Parathyroid adenoma (tissue), 2 donors: Measurements from ENCODE around the gene PTCH1.

Source experiments
- H2AFZ ChIP-seq: fragments of 300-600 bp; sonication (generic); one replicate; pipeline ENCODE4 v1.7.0; 2017; ENCODE audit warnings: antibody characterized with exemption, mild to moderate bottlenecking
- H3K27ac ChIP-seq: fragments of 300-600 bp; sonication (generic); one replicate; pipeline ENCODE4 v1.7.0; 2017
- H3K27me3 ChIP-seq: fragments of 300-600 bp; sonication (generic); one replicate; pipeline ENCODE4 v1.7.0; 2017; ENCODE audit warnings: low read length; ENCODE audit not compliant: control insufficient read depth, insufficient read depth
- H3K36me3 ChIP-seq: fragments of 300-600 bp; sonication (generic); one replicate; pipeline ENCODE4 v1.7.0; 2017; ENCODE audit warnings: low read length; ENCODE audit not compliant: control insufficient read depth, insufficient read depth
- H3K4me1 ChIP-seq: fragments of 300-600 bp; sonication (generic); one replicate; pipeline ENCODE4 v1.7.0; 2017; ENCODE audit warnings: control low read depth
- H3K4me2 ChIP-seq: fragments of 300-600 bp; sonication (generic); one replicate; pipeline ENCODE4 v1.7.0; 2017; ENCODE audit warnings: low read length
- H3K4me3 ChIP-seq: fragments of 300-600 bp; sonication (generic); one replicate; pipeline ENCODE4 v1.7.0; 2017; ENCODE audit warnings: low read depth, low read length
- H3K79me2 ChIP-seq: fragments of 300-600 bp; sonication (generic); one replicate; pipeline ENCODE4 v1.7.0; 2017; ENCODE audit warnings: control low read depth
- H3K9ac ChIP-seq: fragments of 300-600 bp; sonication (generic); one replicate; pipeline ENCODE4 v1.7.0; 2017; ENCODE audit warnings: mild to moderate bottlenecking
- H3K9me3 ChIP-seq: fragments of 300-600 bp; sonication (generic); one replicate; pipeline ENCODE4 v1.7.0; 2017; ENCODE audit warnings: low read length; ENCODE audit not compliant: control insufficient read depth
- TF ChIP-seq, protein P1 (sequence below): fragments of 300-600 bp; sonication (generic); IDR thresholded peaks from one replicate; pipeline ENCODE4 v1.7.0; 2017; ENCODE audit warnings: antibody characterized with exemption, mild to moderate bottlenecking
- donor health status: primary hyperparathyroidism.

Gene PTCH1

GRCh38 chr9:95495961-95496360, 20.8 kb downstream of the PTCH1 start:
- Histone ChIP-seq H3K36me3 (no peaks in the 10 kb centered on the region), H3K27ac (no peak overlapping the region), H3K4me2 (no peak overlapping the region), H3K9me3 (no peaks in the 10 kb centered on the region), H3K9ac (no peak overlapping the region), H3K4me1 (no peaks in the 10 kb centered on the region), H2AFZ (no peak overlapping the region), H3K4me3 (no peak overlapping the region), H3K27me3 (no peaks in the 10 kb centered on the region), H3K79me2 (peaks cover 4% of the 10 kb centered on the region)
- TF ChIP-seq, protein P1, sequence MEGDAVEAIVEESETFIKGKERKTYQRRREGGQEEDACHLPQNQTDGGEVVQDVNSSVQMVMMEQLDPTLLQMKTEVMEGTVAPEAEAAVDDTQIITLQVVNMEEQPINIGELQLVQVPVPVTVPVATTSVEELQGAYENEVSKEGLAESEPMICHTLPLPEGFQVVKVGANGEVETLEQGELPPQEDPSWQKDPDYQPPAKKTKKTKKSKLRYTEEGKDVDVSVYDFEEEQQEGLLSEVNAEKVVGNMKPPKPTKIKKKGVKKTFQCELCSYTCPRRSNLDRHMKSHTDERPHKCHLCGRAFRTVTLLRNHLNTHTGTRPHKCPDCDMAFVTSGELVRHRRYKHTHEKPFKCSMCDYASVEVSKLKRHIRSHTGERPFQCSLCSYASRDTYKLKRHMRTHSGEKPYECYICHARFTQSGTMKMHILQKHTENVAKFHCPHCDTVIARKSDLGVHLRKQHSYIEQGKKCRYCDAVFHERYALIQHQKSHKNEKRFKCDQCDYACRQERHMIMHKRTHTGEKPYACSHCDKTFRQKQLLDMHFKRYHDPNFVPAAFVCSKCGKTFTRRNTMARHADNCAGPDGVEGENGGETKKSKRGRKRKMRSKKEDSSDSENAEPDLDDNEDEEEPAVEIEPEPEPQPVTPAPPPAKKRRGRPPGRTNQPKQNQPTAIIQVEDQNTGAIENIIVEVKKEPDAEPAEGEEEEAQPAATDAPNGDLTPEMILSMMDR: no peak

DNA sequence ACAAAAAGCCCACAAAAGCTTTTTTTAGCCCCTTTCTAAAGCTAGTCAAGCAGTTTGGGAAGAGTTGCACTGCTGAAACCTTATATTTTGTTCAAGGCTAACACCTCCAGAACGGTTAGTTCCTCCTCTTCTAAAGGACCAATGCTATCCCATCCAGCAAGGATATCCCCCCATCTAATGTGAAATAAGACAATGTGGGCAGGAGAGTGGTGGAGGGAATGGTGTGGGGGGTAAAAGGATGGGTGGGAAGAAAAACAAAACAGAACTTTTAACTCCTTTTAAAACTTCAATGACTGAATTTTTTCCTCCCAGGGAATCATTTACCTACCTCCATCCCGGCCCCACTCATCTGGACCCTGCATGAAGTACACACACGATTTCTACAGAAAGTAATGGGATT, 21.2 kb downstream of the PTCH1 start:
- no peaks in the 10 kb centered on the region for H3K9me3 ChIP-seq
- no peak overlapping the region for H3K4me2 ChIP-seq
- no peaks in the 10 kb centered on the region for H3K36me3 ChIP-seq
- H2AFZ ChIP-seq: no peak overlapping the region
- no peak overlapping the region for H3K27ac ChIP-seq
- H3K79me2 ChIP-seq: peaks cover 4% of the 10 kb centered on the region
- TF ChIP-seq, protein P1: no peak
- H3K4me3 ChIP-seq: no peak overlapping the region
- no peaks in the 10 kb centered on the region for H3K27me3 ChIP-seq
- no peak overlapping the region for H3K9ac ChIP-seq
- no peaks in the 10 kb centered on the region for H3K4me1 ChIP-seq

DNA sequence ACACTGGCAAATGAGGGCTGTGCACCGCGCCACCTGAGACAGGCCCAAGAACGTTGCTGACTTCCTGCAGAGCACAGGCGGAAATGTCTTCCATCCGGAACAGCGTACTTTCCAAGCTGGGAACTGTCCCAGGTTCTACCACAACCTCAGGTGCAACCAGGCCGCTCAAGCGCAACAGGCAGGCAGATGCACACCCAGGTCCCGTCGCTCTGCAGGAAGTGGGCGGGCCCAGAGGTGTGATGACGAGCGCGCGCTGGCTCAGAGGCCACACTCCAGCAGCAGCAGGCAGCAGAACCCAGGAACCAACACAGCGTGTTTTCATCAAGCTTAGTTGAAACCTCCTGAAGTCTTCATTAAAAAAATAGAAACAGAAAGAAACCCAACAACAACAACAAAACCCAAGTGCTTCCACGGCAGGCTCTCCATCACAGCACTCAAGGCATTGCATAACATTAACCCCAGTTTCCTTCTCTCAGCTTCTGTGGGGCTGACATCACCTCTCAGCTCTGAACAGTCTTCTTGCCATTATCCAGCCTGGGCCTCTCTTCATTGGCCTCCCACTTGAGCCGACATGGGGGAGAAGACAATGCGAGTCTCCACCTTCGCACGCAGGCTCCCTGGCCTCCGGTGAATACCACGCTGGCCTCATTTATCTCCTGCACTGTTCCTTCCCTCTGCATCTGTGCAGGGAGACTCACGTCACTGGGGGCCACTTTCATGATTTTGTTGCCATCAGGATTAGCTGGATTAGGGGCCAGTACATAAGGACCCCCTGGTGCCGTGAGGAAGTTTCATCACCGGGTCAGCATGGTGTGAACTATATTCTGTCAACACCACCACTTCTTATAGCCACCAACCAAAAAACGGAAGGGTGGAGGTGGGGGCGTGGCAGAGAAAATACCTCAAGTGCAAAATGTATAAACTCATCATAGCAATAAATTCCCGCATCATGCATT, 22.1 kb downstream of the PTCH1 start:
- Histone ChIP-seq H2AFZ (no peak overlapping the region), H3K4me2 (peak overlapping the region; percentile 3), H3K9me3 (no peaks in the 10 kb centered on the region), H3K27ac (no peak overlapping the region), H3K4me1 (no peaks in the 10 kb centered on the region), H3K9ac (no peak overlapping the region), H3K4me3 (no peak overlapping the region), H3K36me3 (no peaks in the 10 kb centered on the region), H3K27me3 (no peaks in the 10 kb centered on the region), H3K79me2 (peaks cover 4% of the 10 kb centered on the region)
- TF ChIP-seq, protein P1: no peak

DNA sequence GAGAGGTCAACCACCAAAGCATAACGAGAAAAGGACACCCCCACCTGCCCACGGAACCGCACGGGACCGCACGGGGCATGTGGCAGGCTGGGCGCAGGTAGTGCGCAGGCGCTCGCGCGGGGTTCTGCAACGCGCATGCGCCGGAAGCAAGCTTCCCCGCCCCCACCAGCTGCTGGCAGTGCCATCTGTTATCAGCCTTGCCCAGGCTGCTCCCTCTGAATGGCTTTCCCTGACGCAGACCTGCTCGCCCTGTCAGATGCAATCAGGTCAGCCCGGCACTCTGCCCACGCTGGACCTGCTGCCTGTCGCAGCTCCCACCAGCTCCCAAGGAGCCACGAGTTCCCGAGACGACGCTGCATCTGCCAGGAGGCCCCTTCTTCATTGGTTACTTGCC, 22.8 kb downstream of the PTCH1 start:
- no peak overlapping the region for H3K4me3 ChIP-seq
- no peak overlapping the region for H3K27ac ChIP-seq
- H2AFZ ChIP-seq: no peak overlapping the region
- H3K4me2 ChIP-seq: no peak overlapping the region
- TF ChIP-seq, protein P1: no peak
- H3K9ac ChIP-seq: no peak overlapping the region
- no peaks in the 10 kb centered on the region for H3K4me1 ChIP-seq
- no peaks in the 10 kb centered on the region for H3K9me3 ChIP-seq
- H3K27me3 ChIP-seq: no peaks in the 10 kb centered on the region
- peaks cover 4% of the 10 kb centered on the region for H3K79me2 ChIP-seq
- no peaks in the 10 kb centered on the region for H3K36me3 ChIP-seq

DNA sequence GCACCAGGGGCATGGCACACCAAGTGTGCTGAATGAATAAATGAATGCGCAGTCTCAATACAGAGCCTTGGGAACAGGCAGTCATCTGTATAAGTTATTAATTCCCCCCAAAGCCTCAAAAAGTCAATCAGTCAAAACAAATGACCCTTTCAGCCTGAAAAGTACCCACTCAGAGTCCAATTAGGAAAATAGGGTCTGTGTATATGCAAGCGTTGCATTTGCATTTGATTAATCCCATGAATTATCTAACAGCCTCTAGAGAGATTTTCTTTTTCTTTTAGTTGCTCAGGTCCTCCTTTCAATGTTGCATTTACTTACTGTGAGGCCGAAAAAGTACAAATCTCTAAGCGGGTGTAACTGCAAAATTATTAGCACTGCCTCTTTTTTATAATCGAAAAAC, 23.4 kb downstream of the PTCH1 start:
- H3K4me1 ChIP-seq: no peaks in the 10 kb centered on the region
- no peak overlapping the region for H3K9ac ChIP-seq
- no peak overlapping the region for H3K27ac ChIP-seq
- H3K36me3 ChIP-seq: no peaks in the 10 kb centered on the region
- no peak overlapping the region for H2AFZ ChIP-seq
- no peak overlapping the region for H3K4me2 ChIP-seq
- no peaks in the 10 kb centered on the region for H3K9me3 ChIP-seq
- TF ChIP-seq, protein P1: no peak
- H3K4me3 ChIP-seq: no peak overlapping the region
- peaks cover 4% of the 10 kb centered on the region for H3K79me2 ChIP-seq
- H3K27me3 ChIP-seq: no peaks in the 10 kb centered on the region
